Germinal center (tissue), 1 donor: ENCODE data around the gene U2SURP.

Experiments
- DNase-seq: peaks from one replicate; pipeline ENCODE4 v3.0.0; 2012; ENCODE audit warnings: mixed read lengths, low spot score

U2SURP gene

GRCh38 chr3:143101792-143102381 lies 100.5 kb downstream of the U2SURP start:
- DNase-seq, result no peak

GRCh38 chr3:143103652-143104051 lies 102.3 kb downstream of the U2SURP start:
- no peak for DNase-seq

- no peak for DNase-seq
Observed at GRCh38 chr3:143105170-143105569, 103.8 kb downstream of the U2SURP start.

- no peak for DNase-seq
Observed at GRCh38 chr3:143109861-143110260, 108.5 kb downstream of the U2SURP start.
